GM19468 (cell line): ENCODE data around the gene CXorf49B.
"Not testable (repeated sequence)": the region's sequence is repeated elsewhere in the genome, so short reads cannot be mapped to it uniquely, and the experiment has no call there.

Source experiments
- ATAC-seq: cut with Tn5 transposase; IDR thresholded peaks from one replicate; pipeline ENCODE4 v1.9.1; 2021; ENCODE audit warnings: mild to moderate bottlenecking, moderate library complexity, moderate number of reproducible peaks; ENCODE audit not compliant: unreplicated experiment; ENCODE audit errors: extremely low read depth

CXorf49B gene

GRCh38 chrX:71763049-71763448 lies at the start of gene CXorf49B:
CXorf49B (plus strand) TSS chrX:71763349; CDS start chrX:71763424, 75 bp downstream.
- not testable (repeated sequence) for ATAC-seq

GRCh38 chrX:71714064-71714463 lies 49.1 kb upstream of the CXorf49B start:
- not testable (repeated sequence) for ATAC-seq

- not testable (repeated sequence) for ATAC-seq
Observed at GRCh38 chrX:71715551-71715950, 47.6 kb upstream of the CXorf49B start.

GRCh38 chrX:71716323-71716722 lies 46.8 kb upstream of the CXorf49B start:
- not testable (repeated sequence) for ATAC-seq

- ATAC-seq: not testable (repeated sequence)
Observed at GRCh38 chrX:71718185-71718584, 45.0 kb upstream of the CXorf49B start, which contains the start of gene CXorf49. CXorf49 (minus strand) TSS chrX:71718285; CDS start chrX:71718151, 134 bp downstream.

- not testable (repeated sequence) for ATAC-seq
Observed at GRCh38 chrX:71719195-71719594, 44.0 kb upstream of the CXorf49B start.

- not testable (repeated sequence) for ATAC-seq
Observed at GRCh38 chrX:71720289-71720886, 42.8 kb upstream of the CXorf49B start.

GRCh38 chrX:71760688-71761281 lies 2.4 kb upstream of the CXorf49B start:
- not testable (repeated sequence) for ATAC-seq

GRCh38 chrX:71764832-71765231 lies 1.7 kb downstream of the CXorf49B start:
- ATAC-seq: not testable (repeated sequence)

- ATAC-seq: not testable (repeated sequence)
Observed at GRCh38 chrX:71765613-71766012, 2.5 kb downstream of the CXorf49B start.

GRCh38 chrX:71767134-71767533 lies 4.0 kb downstream of the CXorf49B start:
- not testable (repeated sequence) for ATAC-seq

GRCh38 chrX:71778322-71778721 lies 15.2 kb downstream of the CXorf49B start:
- ATAC-seq: not testable (repeated sequence)

GRCh38 chrX:71782225-71782949 lies 19.2 kb downstream of the CXorf49B start:
- ATAC-seq: not testable (repeated sequence)

GRCh38 chrX:71782950-71783299 lies 19.8 kb downstream of the CXorf49B start:
- not testable (repeated sequence) for ATAC-seq

GRCh38 chrX:71783569-71784347 lies 20.6 kb downstream of the CXorf49B start:
- peak; percentile 15 for ATAC-seq

GRCh38 chrX:71784348-71784983 lies 21.3 kb downstream of the CXorf49B start:
- ATAC-seq: peak; percentile 27

- not testable (repeated sequence) for ATAC-seq
Observed at GRCh38 chrX:71806450-71806849, 43.3 kb downstream of the CXorf49B start.

- ATAC-seq: no peak
Observed at GRCh38 chrX:71809886-71810285, 46.7 kb downstream of the CXorf49B start.

GRCh38 chrX:71814123-71814912 lies 51.2 kb downstream of the CXorf49B start:
- ATAC-seq: no peak
